ENCODE measurements around the gene MBD2.

MBD2 gene

GRCh38 chr18:54154231-54154630 lies 70.2 kb downstream of the MBD2 start:
- Histone ChIP-seq H2AFZ (ENCODE audit: low read depth, low read length, severe bottlenecking) (no peak overlapping the region), H3F3A (ENCODE audit: insufficient read depth) (peaks cover 8% of the 10 kb centered on the region; the same call in 1 of the 2 replicates), H4K20me1 (ENCODE audit: low read depth, low read length) (no peaks in the 10 kb centered on the region), H3K9me3 (ENCODE audit: insufficient read depth, low read length) (no peaks in the 10 kb centered on the region), H3K9ac (ENCODE audit: low read length) (no peak overlapping the region), H3K27ac (ENCODE audit: low read depth, low read length) (no peak overlapping the region), H3K4me3 (ENCODE audit: insufficient read depth, low read length, poor library complexity, severe bottlenecking) (no peak overlapping the region), H3K79me2 (ENCODE audit: insufficient read depth, low read length) (no peaks in the 10 kb centered on the region), H3K4me2 (ENCODE audit: low read depth, low read length, poor library complexity, severe bottlenecking) (no peak overlapping the region), H3K36me3 (ENCODE audit: low read length) (peaks cover 52% of the 10 kb centered on the region), H3K27me3 (ENCODE audit: low read length) (no peaks in the 10 kb centered on the region), H3K9me2 (replicated peaks; ENCODE audit: insufficient read depth, low read length) (no peaks in the 10 kb centered on the region)
- TF ChIP-seq EZH2phosphoT487 (conservative IDR thresholded peaks at IDR 0.05; ENCODE audit: low read length): no peak

DNA sequence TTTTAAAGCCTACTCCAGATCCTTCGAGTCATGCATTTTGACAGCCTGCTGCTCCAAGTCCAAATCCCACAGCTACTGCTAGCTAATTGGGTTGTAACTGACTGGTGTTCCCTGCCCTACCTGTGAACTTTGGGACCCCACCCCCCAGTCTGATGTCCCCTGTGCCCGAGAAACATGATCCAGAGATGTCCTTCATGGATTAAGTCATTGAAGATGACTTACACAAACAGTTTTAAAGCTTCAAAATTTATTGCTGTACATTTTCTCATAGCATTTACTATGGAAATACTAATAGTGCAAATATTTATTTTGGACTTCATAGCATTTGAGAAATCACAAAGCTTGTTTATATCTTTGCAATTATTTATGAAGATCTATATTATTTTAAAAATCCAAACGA lies 73.1 kb downstream of the MBD2 start:
- no peak overlapping the region for H3K4me2 ChIP-seq (ENCODE audit: low read depth, low read length, poor library complexity, severe bottlenecking)
- H3K36me3 ChIP-seq (ENCODE audit: low read length): peaks cover 40% of the 10 kb centered on the region
- peaks cover 12% of the 10 kb centered on the region for H3F3A ChIP-seq (ENCODE audit: insufficient read depth)

GRCh38 chr18:54150226-54150625 lies 74.2 kb downstream of the MBD2 start:
- Histone ChIP-seq H3K27me3 (ENCODE audit: low read length) (no peaks in the 10 kb centered on the region), H3K4me2 (ENCODE audit: low read depth, low read length, poor library complexity, severe bottlenecking) (no peak overlapping the region), H3K36me3 (ENCODE audit: low read length) (peaks cover 28% of the 10 kb centered on the region), H3F3A (ENCODE audit: insufficient read depth) (peaks cover 12% of the 10 kb centered on the region), H3K9me2 (replicated peaks; ENCODE audit: insufficient read depth, low read length) (no peaks in the 10 kb centered on the region), H3K9ac (ENCODE audit: low read length) (no peak overlapping the region), H3K4me3 (ENCODE audit: insufficient read depth, low read length, poor library complexity, severe bottlenecking) (no peak overlapping the region), H3K79me2 (ENCODE audit: insufficient read depth, low read length) (no peaks in the 10 kb centered on the region), H2AFZ (ENCODE audit: low read depth, low read length, severe bottlenecking) (no peak overlapping the region), H4K20me1 (ENCODE audit: low read depth, low read length) (no peaks in the 10 kb centered on the region), H3K27ac (ENCODE audit: low read depth, low read length) (no peak overlapping the region), H3K9me3 (ENCODE audit: insufficient read depth, low read length) (no peaks in the 10 kb centered on the region)
- TF ChIP-seq EZH2phosphoT487 (conservative IDR thresholded peaks at IDR 0.05; ENCODE audit: low read length): no peak
- no peak for TF ChIP-seq CTCF (IDR thresholded peaks at IDR 0.05; ENCODE audit: insufficient read depth, low read length, poor library complexity, severe bottlenecking)

More for the DNA sequence above, 73.1 kb downstream of the MBD2 start:
- Histone ChIP-seq H3K9me3 (ENCODE audit: insufficient read depth, low read length) (no peaks in the 10 kb centered on the region), H3K27ac (ENCODE audit: low read depth, low read length) (no peak overlapping the region), H3K9me2 (replicated peaks; ENCODE audit: insufficient read depth, low read length) (no peaks in the 10 kb centered on the region), H3K4me3 (ENCODE audit: insufficient read depth, low read length, poor library complexity, severe bottlenecking) (no peak overlapping the region), H4K20me1 (ENCODE audit: low read depth, low read length) (no peaks in the 10 kb centered on the region), H3K27me3 (ENCODE audit: low read length) (no peaks in the 10 kb centered on the region), H2AFZ (ENCODE audit: low read depth, low read length, severe bottlenecking) (no peak overlapping the region), H3K9ac (ENCODE audit: low read length) (no peak overlapping the region), H3K79me2 (ENCODE audit: insufficient read depth, low read length) (no peaks in the 10 kb centered on the region)
- TF ChIP-seq EZH2phosphoT487 (conservative IDR thresholded peaks at IDR 0.05; ENCODE audit: low read length) (no peak), CTCF (IDR thresholded peaks at IDR 0.05; ENCODE audit: insufficient read depth, low read length, poor library complexity, severe bottlenecking) (no peak)

GRCh38 chr18:54149078-54149697 lies 75.3 kb downstream of the MBD2 start:
- H4K20me1 ChIP-seq (ENCODE audit: low read depth, low read length): no peaks in the 10 kb centered on the region
- H3K27ac ChIP-seq (ENCODE audit: low read depth, low read length): no peak overlapping the region
- H3K9ac ChIP-seq (ENCODE audit: low read length): no peak overlapping the region
- no peaks in the 10 kb centered on the region for H3K9me3 ChIP-seq (ENCODE audit: insufficient read depth, low read length)
- no peak overlapping the region for H3K4me3 ChIP-seq (ENCODE audit: insufficient read depth, low read length, poor library complexity, severe bottlenecking)
- H3F3A ChIP-seq (ENCODE audit: insufficient read depth): peaks cover 8% of the 10 kb centered on the region
- no peaks in the 10 kb centered on the region for H3K79me2 ChIP-seq (ENCODE audit: insufficient read depth, low read length)
- H3K27me3 ChIP-seq (ENCODE audit: low read length): no peaks in the 10 kb centered on the region
- H3K9me2 ChIP-seq (replicated peaks; ENCODE audit: insufficient read depth, low read length): no peaks in the 10 kb centered on the region
- no peak overlapping the region for H3K4me2 ChIP-seq (ENCODE audit: low read depth, low read length, poor library complexity, severe bottlenecking)
- no peak overlapping the region for H2AFZ ChIP-seq (ENCODE audit: low read depth, low read length, severe bottlenecking)
- peaks cover 20% of the 10 kb centered on the region for H3K36me3 ChIP-seq (ENCODE audit: low read length)
- TF ChIP-seq EZH2phosphoT487 (conservative IDR thresholded peaks at IDR 0.05; ENCODE audit: low read length) (no peak), CTCF (IDR thresholded peaks at IDR 0.05; ENCODE audit: insufficient read depth, low read length, poor library complexity, severe bottlenecking) (no peak)
